ENCODE data around the gene MAPK9.

The MAPK9 gene

GRCh38 chr5:180294913-180295555 is 3.2 kb upstream of the MAPK9 start:
- DNase-seq, result no peak

- no peak for DNase-seq
These were observed 2.5 kb upstream of the MAPK9 start for GRCh38 chr5:180294411-180294810.

- peak in 1 of 58 donors; percentile 47 for DNase-seq
These were observed 496 bp downstream of the MAPK9 start for GRCh38 chr5:180291234-180291940.

- peak in 1 of 58 donors; percentile 18 for DNase-seq
These were observed 1.2 kb downstream of the MAPK9 start for GRCh38 chr5:180290568-180291233.

- DNase-seq, result no peak
These were observed 1.9 kb downstream of the MAPK9 start for GRCh38 chr5:180289966-180290365.

- no peak for DNase-seq
These were observed 2.5 kb downstream of the MAPK9 start for GRCh38 chr5:180289433-180289832.

- DNase-seq, result no peak
These were observed 4.0 kb downstream of the MAPK9 start for GRCh38 chr5:180287868-180288267.

- DNase-seq, result no peak
These were observed 4.5 kb downstream of the MAPK9 start for GRCh38 chr5:180287404-180287803.

- peak in 48 of 58 donors; percentile 20 to 76 (median 48) for DNase-seq
These were observed 7.7 kb downstream of the MAPK9 start for GRCh38 chr5:180284149-180284548.

GRCh38 chr5:180283026-180283615 is 8.8 kb downstream of the MAPK9 start:
- no peak for DNase-seq

GRCh38 chr5:180282281-180282680 is 9.6 kb downstream of the MAPK9 start:
- DNase-seq, result no peak

GRCh38 chr5:180281706-180282105 is 10.2 kb downstream of the MAPK9 start:
- no peak for DNase-seq

GRCh38 chr5:180274695-180275094 is 17.2 kb downstream of the MAPK9 start:
- no peak for DNase-seq

- no peak for DNase-seq
These were observed 20.7 kb downstream of the MAPK9 start for GRCh38 chr5:180271221-180271620.

- no peak for DNase-seq
These were observed 32.6 kb downstream of the MAPK9 start for GRCh38 chr5:180259260-180259611.

- no peak for DNase-seq
These were observed 38.7 kb downstream of the MAPK9 start for GRCh38 chr5:180253036-180253824.

- no peak for DNase-seq
These were observed 40.0 kb downstream of the MAPK9 start for GRCh38 chr5:180251887-180252286.

- DNase-seq, result peak in 39 of 58 donors; percentile 4 to 69 (median 33)
These were observed 40.7 kb downstream of the MAPK9 start for GRCh38 chr5:180251141-180251540.

- DNase-seq, result no peak
These were observed 41.6 kb downstream of the MAPK9 start for GRCh38 chr5:180250329-180250728.

- DNase-seq, result peak in 10 of 58 donors; percentile 3 to 56 (median 12)
These were observed 50.3 kb downstream of the MAPK9 start for GRCh38 chr5:180241600-180241999.

- no peak for DNase-seq
These were observed 53.3 kb downstream of the MAPK9 start for GRCh38 chr5:180238631-180239030.
